GM12891 (cell line): ENCODE measurements around the gene NRXN3.

Experiments used
- POLR2A ChIP-seq: IDR thresholded peaks from 2 replicates; pipeline ENCODE4 v1.6.1; 2011; ENCODE audit warnings: low read depth, low read length, control low read depth
- POLR2AphosphoS5 ChIP-seq: IDR thresholded peaks from 2 replicates; pipeline ENCODE4 v1.6.1; 2011; ENCODE audit warnings: low read depth, low read length, control low read depth
- TAF1 ChIP-seq: IDR thresholded peaks from 2 replicates; pipeline ENCODE4 v1.6.1; 2011; ENCODE audit warnings: low read depth, low read length, control low read depth

DNA sequence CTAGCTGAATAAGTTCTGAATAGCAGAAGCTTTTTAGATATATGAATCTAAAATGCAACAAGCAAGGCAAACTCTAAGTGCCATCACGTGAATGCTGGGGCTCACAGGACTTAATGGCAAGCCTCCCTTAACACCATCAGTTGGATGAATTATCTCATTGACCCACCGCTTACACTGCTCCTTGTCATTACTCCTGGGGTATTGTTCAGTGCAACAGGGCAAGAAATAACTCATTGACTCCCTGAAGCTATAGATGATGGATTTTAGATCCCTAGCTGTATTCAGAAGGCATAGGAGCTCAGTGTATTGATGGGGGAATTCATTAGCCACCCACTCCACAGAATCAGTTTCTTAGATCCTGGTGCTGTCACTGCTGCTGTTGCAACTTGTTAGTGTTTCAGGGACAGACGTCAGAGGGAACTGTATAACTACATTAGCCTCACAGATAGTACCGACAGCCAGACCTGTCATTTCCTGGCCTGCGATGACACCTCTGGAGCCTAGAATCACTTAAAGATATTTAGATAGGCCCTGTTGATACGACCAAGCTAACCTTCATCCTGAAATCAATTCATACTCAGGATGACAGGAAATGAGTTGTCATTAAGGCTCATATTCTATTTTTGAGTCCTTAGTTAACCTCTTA, 1305.8 kb downstream of the NRXN3 start:
- TF ChIP-seq TAF1 (no peak), POLR2AphosphoS5 (no peak), POLR2A (no peak)
